ENCODE measurements around the gene SERTM2. TPM values are rescaled to one million over a fixed set of nuclear protein-coding genes. Genes with fewer than 3 reads are reported as not detected.

SERTM2 gene
- total and polyA plus RNA-seq, 2 of the 4 experiments (the other 2 are of a cell fraction), result under 0.01 to 0.03 TPM

- Histone ChIP-seq H3K27ac (ENCODE audit: insufficient read depth, low read length) (no peak overlapping the region), H3K36me3 (ENCODE audit: control insufficient read depth, insufficient read depth, low read length) (no peaks in the 10 kb centered on the region), H3K9me1 (ENCODE audit: insufficient read depth, low read length) (no peaks in the 10 kb centered on the region), H3K9me3 (ENCODE audit: control insufficient read depth, insufficient read depth, low read length) (no peaks in the 10 kb centered on the region), H4K8ac (ENCODE audit: low read depth in 2 of 2, low read length in 2 of 2) (no peak overlapping the region), H3K4me3 (ENCODE audit: insufficient read depth, low read depth, low read length) (no peak overlapping the region), H2AK9ac (replicated peaks; ENCODE audit: low read depth, low read length, poor library complexity) (no peak overlapping the region), H3K23ac (ENCODE audit: low read depth, low read length) (no peak overlapping the region), H3K14ac (replicated peaks; ENCODE audit: low read depth, low read length) (no peak overlapping the region), H2BK120ac (ENCODE audit: low read depth, low read length) (no peak overlapping the region), H4K91ac (ENCODE audit: insufficient read depth, low read depth, low read length) (no peak overlapping the region), H2AFZ (replicated peaks; ENCODE audit: low read length, poor library complexity) (no peak overlapping the region), H3K4me1 (ENCODE audit: control insufficient read depth, insufficient read depth, low read length) (no peaks in the 10 kb centered on the region), H2BK15ac (ENCODE audit: low read depth, low read length) (no peak overlapping the region), H4K20me1 (ENCODE audit: insufficient read depth, low read length) (no peaks in the 10 kb centered on the region), H3K4me2 (ENCODE audit: low read depth, low read length) (no peak overlapping the region), H2BK20ac (ENCODE audit: low read depth, low read length) (no peak overlapping the region), H3K27me3 (ENCODE audit: control insufficient read depth, insufficient read depth, low read length) (peaks cover 3% of the 10 kb centered on the region; the same call in 1 of the 2 replicates), H2BK5ac (ENCODE audit: low read depth, low read length, poor library complexity, severe bottlenecking) (no peak overlapping the region), H3K4ac (ENCODE audit: low read depth, low read length) (no peak overlapping the region), H2AK5ac (ENCODE audit: low read depth, low read length) (no peak overlapping the region), H3K18ac (ENCODE audit: low read depth, low read length) (no peak overlapping the region), H3K79me1 (ENCODE audit: low read depth in 1 of 2, low read length in 2 of 2) (no peaks in the 10 kb centered on the region), H4K5ac (ENCODE audit: low read depth, low read length) (no peak overlapping the region), H3K56ac (ENCODE audit: extremely low read depth, insufficient read depth, low read length) (no peak overlapping the region), H3K9ac (ENCODE audit: low read depth, low read length) (no peak overlapping the region)
- ATAC-seq (ENCODE audit: low read depth), result no peak
- dilution Hi-C loops (cut with HindIII; ENCODE audit: low sequenced_read_pairs, unreplicated experiment) (no loop called here), intact Hi-C loops (cut with micrococcal nuclease) (no loop called here), in situ Hi-C loops (cut with MboI; ENCODE audit: low sequenced_read_pairs) (no loop called here)
- TF ChIP-seq RFX5 (IDR thresholded peaks at IDR 0.05; ENCODE audit: low read depth, low read length), result no peak
- TF ChIP-seq RCOR1 (IDR thresholded peaks at IDR 0.05; ENCODE audit: insufficient replicate concordance, low read length), result no peak
- no peak for TF ChIP-seq RAD21 (IDR thresholded peaks at IDR 0.05; ENCODE audit: low read length)
- no peak for TF ChIP-seq MAZ (IDR thresholded peaks at IDR 0.05; ENCODE audit: borderline replicate concordance, low read depth, low read length)
- TF ChIP-seq CEBPB (IDR thresholded peaks at IDR 0.05; ENCODE audit: low read depth, low read length), result no peak
- no peak for TF ChIP-seq USF2 (IDR thresholded peaks at IDR 0.05; ENCODE audit: low read depth, low read length)
- no peak for TF ChIP-seq MAFK (IDR thresholded peaks at IDR 0.05; ENCODE audit: low read depth, low read length)
- no peak for TF ChIP-seq ELK1 (IDR thresholded peaks at IDR 0.05; ENCODE audit: borderline replicate concordance, low read depth, low read length)
- TF ChIP-seq NFE2L2 (IDR thresholded peaks at IDR 0.05; ENCODE audit: low read depth, low read length), result no peak
- no peak for TF ChIP-seq POLR2A (IDR thresholded peaks at IDR 0.05; ENCODE audit: low read depth, low read length)
- TF ChIP-seq CHD1 (IDR thresholded peaks at IDR 0.05; ENCODE audit: low read depth, low read length), result no peak
- no peak for TF ChIP-seq MXI1 (IDR thresholded peaks at IDR 0.05; ENCODE audit: borderline replicate concordance, low read depth, low read length)
- no peak for TF ChIP-seq SMC3 (IDR thresholded peaks at IDR 0.05; ENCODE audit: low read depth, low read length)
- no peak for TF ChIP-seq FOS (IDR thresholded peaks at IDR 0.05; ENCODE audit: low read depth, low read length)
- no peak for TF ChIP-seq CTCF (conservative IDR thresholded peaks at IDR 0.05; ENCODE audit: low read depth, low read length)
- no peak for TF ChIP-seq BHLHE40 (IDR thresholded peaks at IDR 0.05; ENCODE audit: low read depth, low read length)
- no peak for DNase-seq
- no TSS peak for BruUV-seq (replicated peaks)
- ChIA-PET POLR2A (ENCODE audit: unreplicated experiment) (no interaction called here), CTCF (no interaction called here)
- WGBS, 2 experiments (ENCODE audit: extremely low coverage in 2 of 2, insufficient read length in 1 of 2), result no CpG with 5 or more reads among the region's 1 CpG
These were observed 9.7 kb downstream of the SERTM2 start for GRCh38 chrX:111521169-111521568.

All from IMR-90 (cell line).